GM18951 (cell line): ENCODE data around the gene SGSH.
"Not testable (repeated sequence)": the region's sequence is repeated elsewhere in the genome, so short reads cannot be mapped to it uniquely, and the experiment has no call there.

Source experiments
- POLR2A ChIP-seq: IDR thresholded peaks from 4 replicates; pipeline ENCODE4 v1.6.1; 2011; ENCODE audit warnings: mild to moderate bottlenecking; ENCODE audit not compliant: insufficient read length, insufficient read depth; ENCODE audit errors: extremely low read depth
- in situ Hi-C: fragments of 300-500 bp; cut with MboI; formaldehyde crosslinking; loops from one replicate; pipeline ENCODE4 v1.12.0; 2022; ENCODE audit warnings: low sequenced_read_pairs, mixed read lengths, inconsistent platforms; ENCODE audit not compliant: unreplicated experiment

SGSH gene

GRCh38 chr17:80203471-80203963, 16.6 kb downstream of the SGSH start:
- in situ Hi-C loops: no loop called here
- TF ChIP-seq POLR2A: no peak

GRCh38 chr17:80202197-80202596, 17.9 kb downstream of the SGSH start:
- TF ChIP-seq POLR2A: no peak
- in situ Hi-C loops: no loop called here

GRCh38 chr17:80201446-80201845, 18.7 kb downstream of the SGSH start:
- in situ Hi-C loops: no loop called here
- no peak for TF ChIP-seq POLR2A

- in situ Hi-C loops: not testable (repeated sequence)
These were observed 20.8 kb downstream of the SGSH start for GRCh38 chr17:80199295-80199694.

GRCh38 chr17:80198144-80198661, 21.9 kb downstream of the SGSH start:
- TF ChIP-seq POLR2A: no peak
- in situ Hi-C loops: no loop called here

- in situ Hi-C loops: no loop called here
- no peak for TF ChIP-seq POLR2A
These were observed 23.5 kb downstream of the SGSH start for GRCh38 chr17:80196652-80197051.

- in situ Hi-C loops: no loop called here
- TF ChIP-seq POLR2A: no peak
These were observed 24.2 kb downstream of the SGSH start for GRCh38 chr17:80195671-80196529.

GRCh38 chr17:80195141-80195540, 25.0 kb downstream of the SGSH start:
- in situ Hi-C loops: no loop called here
- no peak for TF ChIP-seq POLR2A

GRCh38 chr17:80191865-80192661, 28.1 kb downstream of the SGSH start:
- in situ Hi-C loops: no loop called here
- TF ChIP-seq POLR2A: no peak

GRCh38 chr17:80191192-80191591, 28.9 kb downstream of the SGSH start:
- TF ChIP-seq POLR2A: no peak
- in situ Hi-C loops: no loop called here

- no peak for TF ChIP-seq POLR2A
- in situ Hi-C loops: no loop called here
These were observed 29.4 kb downstream of the SGSH start for GRCh38 chr17:80190716-80191115.

GRCh38 chr17:80189611-80190010, 30.5 kb downstream of the SGSH start:
- no peak for TF ChIP-seq POLR2A
- in situ Hi-C loops: no loop called here

- no peak for TF ChIP-seq POLR2A
- in situ Hi-C loops: no loop called here
These were observed 32.6 kb downstream of the SGSH start for GRCh38 chr17:80187515-80187941.
